Right lobe of liver (tissue), 6 donors: ENCODE data around the gene PDGFA. TPM values are rescaled to one million over a fixed set of nuclear protein-coding genes. Genes with fewer than 3 reads are reported as not detected.

Source experiments
- ATAC-seq, 4 donors: fragments of 200-7000 bp; cut with Tn5 transposase; one replicate each; pipeline ENCODE4 v1.9.1; 2020; ENCODE audit warnings: mild to moderate bottlenecking in 4 of 4, moderate library complexity in 4 of 4
- DNase-seq, 3 donors: peaks; one replicate each; pipeline ENCODE4 v3.0.0-alpha.2; 2020
- H3K27ac ChIP-seq, 3 donors: fragments of 200-600 bp; one replicate each; pipeline ENCODE4 v1.8.0; 2022
- H3K27me3 ChIP-seq, 2 donors: fragments of 200-600 bp; one replicate each; pipeline ENCODE4 v1.8.0; 2022
- H3K36me3 ChIP-seq, 4 donors: fragments of 200-600 bp; sonication (generic) in 1 of 4; one replicate each; pipeline versions ENCODE4 v1.5.1 to v1.8.0; 2017 to 2022; ENCODE audit warnings: control low read depth in 1 of 4
- H3K4me1 ChIP-seq, 4 donors: fragments of 200-600 bp; sonication (generic) in 1 of 4; one replicate each; pipeline versions ENCODE4 v1.5.1 to v1.8.0; 2017 to 2022; ENCODE audit warnings: control low read depth in 1 of 4
- H3K4me3 ChIP-seq, 3 donors: fragments of 200-600 bp; one replicate each; pipeline ENCODE4 v1.8.0; 2022
- H3K9me3 ChIP-seq, 4 donors: fragments of 200-600 bp; sonication (generic) in 1 of 4; one replicate each; pipeline versions ENCODE4 v1.5.1 to v1.8.0; 2017 to 2022; ENCODE audit warnings: control low read depth in 1 of 4
- CTCF ChIP-seq, 4 donors: fragments of 200-600 bp in 3 of 4; fragments of 450-650 bp in 1 of 4; IDR thresholded peaks; one replicate each; pipeline versions ENCODE4 v1.5.1 to v1.8.0; 2016 to 2022; ENCODE audit warnings: antibody characterized with exemption in 4 of 4, mild to moderate bottlenecking in 2 of 4
- POLR2A ChIP-seq: fragments of 450-650 bp; IDR thresholded peaks from one replicate; pipeline ENCODE4 v1.6.1; 2017; ENCODE audit warnings: antibody characterized with exemption, mild to moderate bottlenecking
- WGBS: methylation state at CpG from one replicate; pipeline ENCODE4 v1.1.6; 2018; ENCODE audit warnings: low coverage, low lambda C conversion rate; ENCODE audit not compliant: insufficient coverage; ENCODE audit errors: missing lambda C conversion rate; 5-methylcytosine and 5-hydroxymethylcytosine counted together
- intact Hi-C, 2 donors: fragments of 100-400 bp; cut with DNase I; formaldehyde crosslinking; loops; one replicate each; pipeline versions ENCODE4 v1.11.2 to v1.14.1; 2022
- total RNA-seq, 6 experiments: library from RNA; depleted of rRNA in 2 of 6; stranded (reverse); fragments of >200 nt in 2 of 6; fragmentation: NEBNext Ultra II Directional in 3 of 6; extraction: Animal tissue kit (Norgen Biotek cat#: 25700) in 3 of 6; gene quantifications; one replicate each; pipeline versions ENCODE4 v1.1.0 to v1.2.4, GENCODE V29; 2016 to 2023
- donor health status: DM: no; HTN: yes; CAD: no.
- donor health status: DM: no; HTN: no; CAD: no.
- donor health status: DM: no; HTN: no; CAD: no.
- donor health status: DM: no; HTN: yes; CAD: no.
- donor health status: DM: no; HTN: yes; CAD: no.

Gene PDGFA
- total RNA-seq, 6 experiments from 2014 or later = 2.3 to 20.9 (median 8.4) TPM

GRCh38 chr7:465710-466400 is 53.8 kb downstream of the PDGFA start:
- DNase-seq = peak in 1 of 3 donors; percentile 13
- no peak for ATAC-seq
- 87% methylated on average over 14 of the region's 17 CpGs for WGBS
- Histone ChIP-seq H3K4me1 (no peaks in the 10 kb centered on the region), H3K9me3 (no peaks in the 10 kb centered on the region), H3K27me3 (no peaks in the 10 kb centered on the region), H3K4me3 (no peak overlapping the region), H3K27ac (no peak overlapping the region), H3K36me3 (no peaks in the 10 kb centered on the region)
- TF ChIP-seq POLR2A (no peak), CTCF (IDR thresholded peaks at IDR 0.05) (no peak)
- intact Hi-C loops = no loop called here

- H3K27me3 ChIP-seq = no peaks in the 10 kb centered on the region
- 66% methylated on average over 5 of the region's 34 CpGs for WGBS
- no peak overlapping the region for H3K4me3 ChIP-seq
- no peaks in the 10 kb centered on the region for H3K36me3 ChIP-seq
- no peaks in the 10 kb centered on the region for H3K9me3 ChIP-seq
- DNase-seq = peak; percentile 37 to 56 (median 46)
- no peaks in the 10 kb centered on the region for H3K4me1 ChIP-seq
- peak; percentile 42 to 64 (median 54) for ATAC-seq
- no peak overlapping the region for H3K27ac ChIP-seq
- intact Hi-C loops = no loop called here
- TF ChIP-seq CTCF (IDR thresholded peaks at IDR 0.05) (no peak), POLR2A (no peak)
Measured at GRCh38 chr7:464454-465401, 54.9 kb downstream of the PDGFA start.

- peak; percentile 18 to 50 (median 37) for DNase-seq
- no peak for ATAC-seq
- Histone ChIP-seq H3K36me3 (no peaks in the 10 kb centered on the region), H3K27ac (no peak overlapping the region), H3K4me1 (no peaks in the 10 kb centered on the region), H3K27me3 (no peaks in the 10 kb centered on the region), H3K9me3 (no peaks in the 10 kb centered on the region), H3K4me3 (no peak overlapping the region)
- WGBS = 91% methylated on average over 6 of the region's 35 CpGs
- intact Hi-C loops = no loop called here
- TF ChIP-seq CTCF (IDR thresholded peaks at IDR 0.05) (no peak), POLR2A (no peak)
Measured at GRCh38 chr7:463817-464453, 55.7 kb downstream of the PDGFA start.

- Histone ChIP-seq H3K4me1 (no peaks in the 10 kb centered on the region), H3K36me3 (no peaks in the 10 kb centered on the region), H3K4me3 (no peak overlapping the region), H3K9me3 (no peaks in the 10 kb centered on the region), H3K27me3 (no peaks in the 10 kb centered on the region), H3K27ac (no peak overlapping the region)
- DNase-seq = peak; percentile 17 to 39 (median 30)
- ATAC-seq = no peak
- WGBS = 100% methylated on average over 3 of the region's 36 CpGs
- intact Hi-C loops = no loop called here
- no peak for TF ChIP-seq CTCF (IDR thresholded peaks at IDR 0.05)
- no peak for TF ChIP-seq POLR2A
Measured at GRCh38 chr7:463362-463781, 56.3 kb downstream of the PDGFA start.
